HEK293 (cell line): ENCODE data around the gene TTC23.

Experiments used
- CTCF ChIA-PET: fragments of 350-600 bp; formaldehyde crosslinking; extraction: SDS; loops from one replicate; lab custom pipeline; 2021; ENCODE audit warnings: antibody characterized with exemption; lab: Yijun Ruan, JAX
- POLR2A ChIA-PET: fragments of 300-600 bp; formaldehyde crosslinking; extraction: SDS; loops from one replicate; lab custom pipeline; 2020; ENCODE audit warnings: antibody characterized with exemption, inconsistent platforms; lab: Yijun Ruan, JAX
- H3K27ac ChIP-seq: fragments of 200-500 bp; sonication (Bioruptor generic); 2 replicates; pipeline ENCODE4 v1.5.1; 2014; ENCODE audit warnings: low read depth, low read length, control low read depth, inconsistent platforms; ENCODE audit errors: extremely low read depth
- H3K36me3 ChIP-seq, 2 experiments: fragments of 200-500 bp in 1 of 2; sonication (Bioruptor generic) in 1 of 2; 1 replicate in 1 of 2; 2 replicates in 1 of 2; pipeline ENCODE4 v1.5.1; 2014 to 2017; ENCODE audit warnings: inconsistent platforms in 2 of 2, low read length in 2 of 2; ENCODE audit not compliant: control insufficient read depth in 2 of 2, insufficient read depth in 1 of 2
- H3K4me1 ChIP-seq: fragments of 200-500 bp; sonication (Bioruptor generic); 2 replicates; pipeline ENCODE4 v1.5.1; 2014; ENCODE audit warnings: mild to moderate bottlenecking, low read length, inconsistent platforms; ENCODE audit not compliant: control insufficient read depth, insufficient read depth
- H3K4me3 ChIP-seq: 2 replicates; pipeline ENCODE4 v1.5.1; 2011; ENCODE audit warnings: low read depth, mild to moderate bottlenecking, control low read depth, low read length, moderate library complexity
- H3K9me3 ChIP-seq: fragments of 200-500 bp; sonication (Bioruptor generic); 2 replicates; pipeline ENCODE4 v1.5.1; 2014; ENCODE audit warnings: low read depth, low read length, inconsistent platforms; ENCODE audit not compliant: control insufficient read depth, insufficient read depth
- IKZF3 ChIP-seq: fragments of 450-650 bp; IDR thresholded peaks from 2 replicates; pipeline ENCODE4 v1.5.0; 2018; ENCODE audit warnings: missing biosample characterization, mild to moderate bottlenecking, missing genetic modification characterization, moderate library complexity
- KLF8 ChIP-seq: fragments of 450-650 bp; formaldehyde crosslinking; IDR thresholded peaks from 2 replicates; pipeline ENCODE4 v1.5.1; 2016; ENCODE audit warnings: missing biosample characterization, missing genetic modification characterization
- MZF1 ChIP-seq: fragments of 450-650 bp; formaldehyde crosslinking; IDR thresholded peaks from 2 replicates; pipeline ENCODE4 v1.5.1; 2017; ENCODE audit warnings: missing biosample characterization, missing genetic modification characterization, borderline replicate concordance
- OSR2 ChIP-seq: fragments of 450-650 bp; formaldehyde crosslinking; IDR thresholded peaks from 2 replicates; pipeline ENCODE4 v1.5.1; 2016; ENCODE audit warnings: missing biosample characterization, missing genetic modification characterization
- PBX3 ChIP-seq: sonication (generic); formaldehyde crosslinking; IDR thresholded peaks from 2 replicates; pipeline ENCODE4 v1.8.1; 2022; ENCODE audit warnings: mild to moderate bottlenecking, moderate library complexity, missing genetic modification reagents
- REPIN1 ChIP-seq: fragments of 450-650 bp; formaldehyde crosslinking; IDR thresholded peaks from 2 replicates; pipeline ENCODE4 v1.5.1; 2017; ENCODE audit warnings: missing biosample characterization, missing genetic modification characterization, low read depth
- SP7 ChIP-seq: fragments of 450-650 bp; formaldehyde crosslinking; IDR thresholded peaks from 2 replicates; pipeline ENCODE4 v1.5.1; 2016; ENCODE audit warnings: missing biosample characterization, missing genetic modification characterization
- ZIC2 ChIP-seq: fragments of 450-650 bp; formaldehyde crosslinking; IDR thresholded peaks from 2 replicates; pipeline ENCODE4 v1.5.1; 2016; ENCODE audit warnings: missing biosample characterization, missing genetic modification characterization
- ZNF10 ChIP-seq: fragments of 450-650 bp; formaldehyde crosslinking; IDR thresholded peaks from 2 replicates; pipeline ENCODE4 v1.5.1; 2017; ENCODE audit warnings: missing biosample characterization, missing genetic modification characterization
- ZNF24 ChIP-seq: fragments of 450-650 bp; formaldehyde crosslinking; IDR thresholded peaks from 2 replicates; pipeline ENCODE4 v1.5.1; 2016; ENCODE audit warnings: missing biosample characterization, missing genetic modification characterization
- ZNF350 ChIP-seq: fragments of 450-650 bp; formaldehyde crosslinking; IDR thresholded peaks from 2 replicates; pipeline ENCODE4 v1.5.0; 2017; ENCODE audit warnings: missing biosample characterization, mild to moderate bottlenecking, missing genetic modification characterization
- ZNF37A ChIP-seq: fragments of 450-650 bp; IDR thresholded peaks from 2 replicates; pipeline ENCODE4 v1.5.1; 2018; ENCODE audit warnings: missing biosample characterization, missing genetic modification characterization
- ZNF423 ChIP-seq: fragments of 450-650 bp; formaldehyde crosslinking; IDR thresholded peaks from 2 replicates; pipeline ENCODE4 v1.5.1; 2016; ENCODE audit warnings: missing biosample characterization, missing genetic modification characterization
- ZNF521 ChIP-seq: fragments of 450-650 bp; formaldehyde crosslinking; IDR thresholded peaks from 2 replicates; pipeline ENCODE4 v1.5.1; 2017; ENCODE audit warnings: missing biosample characterization, mild to moderate bottlenecking, missing genetic modification characterization
- ZNF561 ChIP-seq: fragments of 450-650 bp; IDR thresholded peaks from 2 replicates; pipeline ENCODE4 v1.5.1; 2018; ENCODE audit warnings: missing biosample characterization, missing genetic modification characterization, borderline replicate concordance
- ZNF596 ChIP-seq: fragments of 450-650 bp; IDR thresholded peaks from 2 replicates; pipeline ENCODE4 v1.5.0; 2018; ENCODE audit warnings: missing biosample characterization, mild to moderate bottlenecking, missing genetic modification characterization, moderate library complexity
- ZNF610 ChIP-seq: fragments of 450-650 bp; formaldehyde crosslinking; IDR thresholded peaks from 2 replicates; pipeline ENCODE4 v1.5.1; 2016; ENCODE audit warnings: missing biosample characterization, missing genetic modification characterization, borderline replicate concordance
- TF ChIP-seq, protein P1 (sequence below): fragments of 450-650 bp; formaldehyde crosslinking; IDR thresholded peaks from 2 replicates; pipeline ENCODE4 v1.5.1; 2016; ENCODE audit warnings: missing biosample characterization, missing genetic modification characterization, borderline replicate concordance
- TF ChIP-seq, protein P2 (sequence below): fragments of 450-650 bp; formaldehyde crosslinking; IDR thresholded peaks from 2 replicates; pipeline ENCODE4 v1.5.1; 2016; ENCODE audit warnings: missing biosample characterization, missing genetic modification characterization
- TF ChIP-seq, protein P3 (sequence below): fragments of 450-650 bp; formaldehyde crosslinking; IDR thresholded peaks from 2 replicates; pipeline ENCODE4 v1.5.1; 2016; ENCODE audit warnings: missing biosample characterization, missing genetic modification characterization

TTC23 gene

DNA sequence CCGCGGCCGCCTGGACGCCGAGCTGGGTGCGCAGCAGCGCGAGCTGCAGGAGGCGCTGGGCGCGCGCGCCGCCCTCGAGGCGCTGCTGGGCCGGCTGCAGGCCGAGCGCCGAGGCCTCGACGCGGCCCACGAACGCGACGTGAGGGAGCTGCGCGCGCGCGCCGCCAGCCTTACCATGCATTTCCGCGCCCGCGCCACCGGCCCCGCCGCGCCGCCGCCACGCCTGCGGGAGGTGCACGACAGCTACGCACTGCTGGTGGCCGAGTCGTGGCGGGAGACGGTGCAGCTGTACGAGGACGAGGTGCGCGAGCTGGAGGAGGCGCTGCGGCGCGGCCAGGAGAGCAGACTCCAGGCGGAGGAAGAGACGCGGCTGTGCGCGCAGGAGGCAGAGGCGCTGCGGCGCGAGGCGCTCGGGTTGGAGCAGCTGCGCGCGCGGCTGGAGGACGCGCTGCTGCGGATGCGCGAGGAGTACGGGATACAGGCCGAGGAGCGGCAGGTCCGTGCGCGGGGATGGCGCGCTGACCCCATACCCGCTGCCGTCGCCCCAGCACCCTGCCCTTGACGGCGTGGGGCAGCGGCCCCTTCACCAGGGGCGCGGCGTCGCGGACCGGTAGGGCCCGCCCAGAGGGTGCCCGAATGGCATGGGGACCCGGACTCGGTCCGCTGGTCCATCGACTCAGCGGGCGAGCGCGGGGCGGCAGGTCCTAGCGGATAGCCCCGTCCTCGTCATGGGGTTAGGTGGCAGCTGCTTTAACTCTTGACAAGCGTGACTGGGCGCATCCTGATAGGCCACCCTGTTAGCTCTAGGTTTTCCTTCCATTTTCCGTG lies 143.7 kb downstream of the TTC23 start:
- CTCF ChIA-PET: interaction anchor here (0.6 to 2.7 kb wide), 35 partner anchors 8 to 847 kb away, joined by 3 to 28 read pairs (median 4); no protein-coding TSS in a partner anchor
- Histone ChIP-seq H3K4me1 (no peaks in the 10 kb centered on the region; the same call in none of the 2 replicates), H3K36me3 (peaks cover 0 to 4% of the 10 kb centered on the region in 2 experiments; a peak in 1 of 3 replicates), H3K4me3 (peak overlapping the region; percentile 51), H3K27ac (peak overlapping the region; percentile 84), H3K9me3 (no peaks in the 10 kb centered on the region)
- POLR2A ChIA-PET: interaction anchor here (0.7 to 1.9 kb wide), 15 partner anchors 9 to 628 kb away, joined by 3 to 9 read pairs (median 3); partner anchors contain the start of genes LRRC28 and LYSMD4
- TF ChIP-seq ZNF423 (tag by site-specific recombination): no peak
- peak; percentile 85 for TF ChIP-seq PBX3 (CRISPR knock-in tag)

GRCh38 chr15:99104788-99105513 lies 144.4 kb downstream of the TTC23 start, which contains the start of gene SYNM:
SYNM (plus strand) TSS chr15:99105080; CDS start chr15:99105200, 120 bp downstream.
- Histone ChIP-seq H3K9me3 (no peaks in the 10 kb centered on the region), H3K36me3 (peaks cover 0 to 4% of the 10 kb centered on the region in 2 experiments; a peak in 1 of 3 replicates), H3K4me3 (peak within 1 kb of the TSS; percentile 51), H3K4me1 (no peaks in the 10 kb centered on the region; the same call in none of the 2 replicates), H3K27ac (peak within 1 kb of the TSS; percentile 84)
- POLR2A ChIA-PET: interaction anchor here (0.7 to 1.9 kb wide), 15 partner anchors 8 to 628 kb away, joined by 3 to 9 read pairs (median 3); partner anchors contain the start of genes LRRC28 and LYSMD4
- CTCF ChIA-PET: interaction anchor here (0.5 to 2.7 kb wide), 33 partner anchors 9 to 847 kb away, joined by 3 to 28 read pairs (median 4); no protein-coding TSS in a partner anchor
- TF ChIP-seq ZNF610 (tag by site-specific recombination) (peak; percentile 67; the same call in 1 of the 2 replicates), ZNF37A (tag by site-specific recombination) (no peak), ZNF10 (no peak), ZNF24 (tag by site-specific recombination) (no peak), ZNF596 (tag by site-specific recombination) (peak; percentile 40; the same call in 1 of the 2 replicates), OSR2 (tag by site-specific recombination) (no peak), SP7 (tag by site-specific recombination) (peak; percentile 51; the same call in 1 of the 2 replicates), ZNF521 (no peak), KLF8 (tag by site-specific recombination) (0 out of 2 replicates have a peak, but pooled peaks have one; percentile 31), REPIN1 (tag by site-specific recombination) (no peak), ZNF350 (no peak), ZIC2 (no peak; the same call in 1 of the 2 replicates), MZF1 (tag by site-specific recombination) (peak; percentile 38; the same call in 1 of the 2 replicates), ZNF561 (tag by site-specific recombination) (peak; percentile 68; the same call in 1 of the 2 replicates), IKZF3 (tag by site-specific recombination) (0 out of 2 replicates have a peak, but pooled peaks have one; percentile 25)
- TF ChIP-seq, protein P1, sequence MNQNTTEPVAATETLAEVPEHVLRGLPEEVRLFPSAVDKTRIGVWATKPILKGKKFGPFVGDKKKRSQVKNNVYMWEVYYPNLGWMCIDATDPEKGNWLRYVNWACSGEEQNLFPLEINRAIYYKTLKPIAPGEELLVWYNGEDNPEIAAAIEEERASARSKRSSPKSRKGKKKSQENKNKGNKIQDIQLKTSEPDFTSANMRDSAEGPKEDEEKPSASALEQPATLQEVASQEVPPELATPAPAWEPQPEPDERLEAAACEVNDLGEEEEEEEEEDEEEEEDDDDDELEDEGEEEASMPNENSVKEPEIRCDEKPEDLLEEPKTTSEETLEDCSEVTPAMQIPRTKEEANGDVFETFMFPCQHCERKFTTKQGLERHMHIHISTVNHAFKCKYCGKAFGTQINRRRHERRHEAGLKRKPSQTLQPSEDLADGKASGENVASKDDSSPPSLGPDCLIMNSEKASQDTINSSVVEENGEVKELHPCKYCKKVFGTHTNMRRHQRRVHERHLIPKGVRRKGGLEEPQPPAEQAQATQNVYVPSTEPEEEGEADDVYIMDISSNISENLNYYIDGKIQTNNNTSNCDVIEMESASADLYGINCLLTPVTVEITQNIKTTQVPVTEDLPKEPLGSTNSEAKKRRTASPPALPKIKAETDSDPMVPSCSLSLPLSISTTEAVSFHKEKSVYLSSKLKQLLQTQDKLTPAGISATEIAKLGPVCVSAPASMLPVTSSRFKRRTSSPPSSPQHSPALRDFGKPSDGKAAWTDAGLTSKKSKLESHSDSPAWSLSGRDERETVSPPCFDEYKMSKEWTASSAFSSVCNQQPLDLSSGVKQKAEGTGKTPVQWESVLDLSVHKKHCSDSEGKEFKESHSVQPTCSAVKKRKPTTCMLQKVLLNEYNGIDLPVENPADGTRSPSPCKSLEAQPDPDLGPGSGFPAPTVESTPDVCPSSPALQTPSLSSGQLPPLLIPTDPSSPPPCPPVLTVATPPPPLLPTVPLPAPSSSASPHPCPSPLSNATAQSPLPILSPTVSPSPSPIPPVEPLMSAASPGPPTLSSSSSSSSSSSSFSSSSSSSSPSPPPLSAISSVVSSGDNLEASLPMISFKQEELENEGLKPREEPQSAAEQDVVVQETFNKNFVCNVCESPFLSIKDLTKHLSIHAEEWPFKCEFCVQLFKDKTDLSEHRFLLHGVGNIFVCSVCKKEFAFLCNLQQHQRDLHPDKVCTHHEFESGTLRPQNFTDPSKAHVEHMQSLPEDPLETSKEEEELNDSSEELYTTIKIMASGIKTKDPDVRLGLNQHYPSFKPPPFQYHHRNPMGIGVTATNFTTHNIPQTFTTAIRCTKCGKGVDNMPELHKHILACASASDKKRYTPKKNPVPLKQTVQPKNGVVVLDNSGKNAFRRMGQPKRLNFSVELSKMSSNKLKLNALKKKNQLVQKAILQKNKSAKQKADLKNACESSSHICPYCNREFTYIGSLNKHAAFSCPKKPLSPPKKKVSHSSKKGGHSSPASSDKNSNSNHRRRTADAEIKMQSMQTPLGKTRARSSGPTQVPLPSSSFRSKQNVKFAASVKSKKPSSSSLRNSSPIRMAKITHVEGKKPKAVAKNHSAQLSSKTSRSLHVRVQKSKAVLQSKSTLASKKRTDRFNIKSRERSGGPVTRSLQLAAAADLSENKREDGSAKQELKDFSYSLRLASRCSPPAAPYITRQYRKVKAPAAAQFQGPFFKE (tag by site-specific recombination): no peak
- TF ChIP-seq, protein P2, sequence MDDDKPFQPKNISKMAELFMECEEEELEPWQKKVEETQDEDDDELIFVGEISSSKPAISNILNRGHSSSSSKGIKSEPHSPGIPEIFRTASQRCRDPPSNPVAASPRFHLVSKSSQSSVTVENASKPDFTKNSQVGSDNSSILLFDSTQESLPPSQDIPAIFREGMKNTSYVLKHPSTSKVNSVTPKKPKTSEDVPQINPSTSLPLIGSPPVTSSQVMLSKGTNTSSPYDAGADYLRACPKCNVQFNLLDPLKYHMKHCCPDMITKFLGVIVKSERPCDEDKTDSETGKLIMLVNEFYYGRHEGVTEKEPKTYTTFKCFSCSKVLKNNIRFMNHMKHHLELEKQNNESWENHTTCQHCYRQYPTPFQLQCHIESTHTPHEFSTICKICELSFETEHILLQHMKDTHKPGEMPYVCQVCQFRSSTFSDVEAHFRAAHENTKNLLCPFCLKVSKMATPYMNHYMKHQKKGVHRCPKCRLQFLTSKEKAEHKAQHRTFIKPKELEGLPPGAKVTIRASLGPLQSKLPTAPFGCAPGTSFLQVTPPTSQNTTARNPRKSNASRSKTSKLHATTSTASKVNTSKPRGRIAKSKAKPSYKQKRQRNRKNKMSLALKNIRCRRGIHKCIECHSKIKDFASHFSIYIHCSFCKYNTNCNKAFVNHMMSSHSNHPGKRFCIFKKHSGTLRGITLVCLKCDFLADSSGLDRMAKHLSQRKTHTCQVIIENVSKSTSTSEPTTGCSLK (tag by site-specific recombination): no peak
- TF ChIP-seq, protein P3, sequence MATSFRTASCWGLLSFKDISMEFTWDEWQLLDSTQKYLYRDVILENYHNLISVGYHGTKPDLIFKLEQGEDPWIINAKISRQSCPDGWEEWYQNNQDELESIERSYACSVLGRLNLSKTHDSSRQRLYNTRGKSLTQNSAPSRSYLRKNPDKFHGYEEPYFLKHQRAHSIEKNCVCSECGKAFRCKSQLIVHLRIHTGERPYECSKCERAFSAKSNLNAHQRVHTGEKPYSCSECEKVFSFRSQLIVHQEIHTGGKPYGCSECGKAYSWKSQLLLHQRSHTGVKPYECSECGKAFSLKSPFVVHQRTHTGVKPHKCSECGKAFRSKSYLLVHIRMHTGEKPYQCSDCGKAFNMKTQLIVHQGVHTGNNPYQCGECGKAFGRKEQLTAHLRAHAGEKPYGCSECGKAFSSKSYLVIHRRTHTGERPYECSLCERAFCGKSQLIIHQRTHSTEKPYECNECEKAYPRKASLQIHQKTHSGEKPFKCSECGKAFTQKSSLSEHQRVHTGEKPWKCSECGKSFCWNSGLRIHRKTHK: no peak
